OCI-LY1 (cell line): ENCODE results near the gene ADAM33.

Source experiments
- CTCF ChIP-seq: fragments of 200-600 bp; sonication (generic), shearing (Covaris generic); IDR thresholded peaks from 2 replicates; pipeline ENCODE4 v1.5.1; 2017; ENCODE audit warnings: mild to moderate bottlenecking, antibody characterized with exemption, low read length, moderate library complexity, mixed read lengths
- EZH2 ChIP-seq: fragments of 200-600 bp; sonication (generic), shearing (Covaris generic); IDR thresholded peaks from 2 replicates; pipeline ENCODE4 v1.8.0; 2017; ENCODE audit warnings: borderline replicate concordance, mixed run types, mild to moderate bottlenecking, antibody characterized with exemption, low read length, moderate library complexity, mixed read lengths

- TF ChIP-seq EZH2: no peak
- TF ChIP-seq CTCF: no peak
Observed at GRCh38 chr20:3711484-3711941, 29.7 kb upstream of the ADAM33 start.
